IPS DF 19.7 (cell line): ENCODE results near the gene RP2.

ENCODE experiments used
- DNase-seq: peaks from one replicate; pipeline ENCODE4 v3.0.0-alpha.2; 2013; ENCODE audit warnings: low read depth, low spot score

Gene RP2

DNA sequence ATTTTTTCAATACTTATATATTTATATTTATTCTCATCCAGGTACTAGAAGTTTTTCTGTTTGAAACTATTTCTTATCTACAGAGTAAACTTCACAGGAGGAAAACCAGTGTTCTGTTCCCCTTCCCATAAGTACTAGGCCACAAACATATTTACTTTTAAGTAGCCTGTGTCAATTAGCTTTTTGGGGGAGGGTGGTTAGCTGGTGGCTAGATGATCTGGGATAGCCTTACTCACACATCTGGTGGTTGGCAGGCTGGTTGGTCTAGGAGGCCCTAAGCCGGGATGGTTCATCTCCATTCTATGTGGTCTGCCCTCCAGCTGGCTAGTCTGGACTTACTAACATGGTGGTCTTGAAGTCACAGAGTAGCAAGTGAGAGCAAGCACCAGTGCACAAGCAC lies 81.6 kb downstream of the RP2 start:
- no peak for DNase-seq

DNA sequence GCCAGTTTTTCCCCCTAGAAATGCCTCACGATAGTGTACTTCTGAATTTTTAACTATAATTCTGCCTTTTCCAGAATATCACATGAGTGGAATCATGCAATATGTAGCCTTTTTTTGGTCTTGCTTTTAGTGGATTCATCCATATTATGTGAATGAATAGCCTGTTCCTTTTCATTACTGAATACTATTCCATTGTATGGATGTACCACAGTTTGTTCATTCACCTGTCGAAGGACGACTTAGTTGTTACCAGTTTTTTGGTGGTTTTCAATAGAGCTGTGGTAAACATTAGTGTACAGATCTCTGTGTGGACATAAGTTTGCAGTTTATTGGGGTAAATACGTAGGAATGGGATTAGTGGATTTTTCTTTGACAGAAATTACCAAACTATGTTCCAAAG lies 83.4 kb downstream of the RP2 start:
- no peak for DNase-seq

DNA sequence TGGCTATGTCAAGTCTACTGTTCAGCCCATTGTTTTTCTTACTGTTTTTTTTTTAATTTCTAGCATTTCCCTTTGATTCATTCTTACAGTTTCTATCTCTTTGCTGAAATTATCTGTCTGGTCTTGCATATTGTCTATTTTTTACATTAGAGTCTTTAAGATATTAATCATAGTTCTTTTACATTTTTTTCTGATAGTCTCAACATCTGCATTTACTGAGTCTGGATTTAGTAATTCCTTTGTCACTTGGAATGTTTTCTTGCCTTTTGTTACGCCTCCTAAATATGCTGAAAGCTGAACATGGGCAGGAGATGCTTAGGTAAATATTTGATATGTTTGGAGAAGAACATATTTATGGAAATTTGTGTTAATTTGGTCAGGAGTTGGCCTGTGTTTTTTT lies 85.8 kb downstream of the RP2 start:
- DNase-seq = no peak

DNA sequence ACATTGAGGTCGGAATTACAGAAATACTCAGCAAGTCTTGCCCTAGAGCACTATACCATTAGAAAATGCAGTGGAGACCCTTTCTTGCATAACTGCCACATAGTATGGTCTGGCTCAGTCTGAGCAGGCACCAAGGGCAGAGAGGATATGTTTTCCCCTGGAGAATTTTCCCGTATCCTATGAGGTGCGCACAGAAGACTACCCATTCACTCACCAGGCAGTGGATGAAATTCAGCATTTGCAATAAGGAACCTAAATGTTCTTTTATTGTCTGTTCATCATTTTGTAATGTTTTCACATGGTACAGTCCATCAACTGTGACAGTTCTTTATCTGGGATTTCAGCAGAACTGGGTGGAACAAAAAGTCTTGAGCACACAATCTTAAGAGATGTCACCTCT lies 90.9 kb downstream of the RP2 start:
- DNase-seq = no peak

DNA sequence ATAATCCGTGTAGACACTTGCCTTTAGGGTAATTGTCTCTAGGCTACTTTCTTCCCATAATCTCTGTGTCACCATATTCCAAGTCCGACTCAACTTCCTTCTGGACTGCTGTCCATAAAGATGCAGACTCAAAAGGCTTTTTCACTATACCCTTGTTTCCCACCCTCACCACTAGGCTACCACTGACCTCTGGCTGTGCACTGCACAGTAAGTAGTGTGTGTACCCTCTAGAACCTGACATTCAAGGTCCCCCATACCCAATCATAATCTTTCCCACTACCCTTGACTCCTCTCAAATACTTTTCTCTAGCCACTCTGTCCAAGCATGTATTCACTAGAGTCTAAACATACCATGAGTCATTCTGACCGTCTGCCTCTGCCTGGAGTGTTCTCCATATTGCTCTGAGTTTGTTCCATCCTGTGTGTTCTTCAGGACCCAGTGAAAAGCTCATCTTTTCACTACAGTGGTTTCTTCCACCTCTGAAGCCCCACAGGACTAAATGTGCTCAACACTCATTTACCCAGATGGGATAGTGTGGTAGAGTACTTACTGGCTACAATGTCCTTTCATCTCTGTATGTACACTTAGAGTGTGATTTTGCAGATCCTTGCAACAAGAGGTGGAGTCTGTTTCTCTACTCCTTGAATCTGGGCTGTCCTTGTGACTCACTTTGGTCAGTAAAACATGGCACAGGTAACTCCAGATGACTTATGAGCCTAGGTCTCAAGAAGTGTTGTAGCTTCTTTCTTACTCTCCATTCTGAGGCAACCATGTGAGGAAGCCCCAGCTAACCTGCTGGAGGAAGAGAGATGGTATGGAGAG lies 92.8 kb downstream of the RP2 start:
- no peak for DNase-seq
